GM19023 (cell line): Measurements from ENCODE around the gene KRTAP4-8.
"Not testable (repeated sequence)": the region's sequence is repeated elsewhere in the genome, so short reads cannot be mapped to it uniquely, and the experiment has no call there.

Source experiments
- ATAC-seq: cut with Tn5 transposase; IDR thresholded peaks from one replicate; pipeline ENCODE4 v1.9.1; 2021; ENCODE audit warnings: mild to moderate bottlenecking, moderate library complexity; ENCODE audit not compliant: unreplicated experiment

The KRTAP4-8 gene

DNA sequence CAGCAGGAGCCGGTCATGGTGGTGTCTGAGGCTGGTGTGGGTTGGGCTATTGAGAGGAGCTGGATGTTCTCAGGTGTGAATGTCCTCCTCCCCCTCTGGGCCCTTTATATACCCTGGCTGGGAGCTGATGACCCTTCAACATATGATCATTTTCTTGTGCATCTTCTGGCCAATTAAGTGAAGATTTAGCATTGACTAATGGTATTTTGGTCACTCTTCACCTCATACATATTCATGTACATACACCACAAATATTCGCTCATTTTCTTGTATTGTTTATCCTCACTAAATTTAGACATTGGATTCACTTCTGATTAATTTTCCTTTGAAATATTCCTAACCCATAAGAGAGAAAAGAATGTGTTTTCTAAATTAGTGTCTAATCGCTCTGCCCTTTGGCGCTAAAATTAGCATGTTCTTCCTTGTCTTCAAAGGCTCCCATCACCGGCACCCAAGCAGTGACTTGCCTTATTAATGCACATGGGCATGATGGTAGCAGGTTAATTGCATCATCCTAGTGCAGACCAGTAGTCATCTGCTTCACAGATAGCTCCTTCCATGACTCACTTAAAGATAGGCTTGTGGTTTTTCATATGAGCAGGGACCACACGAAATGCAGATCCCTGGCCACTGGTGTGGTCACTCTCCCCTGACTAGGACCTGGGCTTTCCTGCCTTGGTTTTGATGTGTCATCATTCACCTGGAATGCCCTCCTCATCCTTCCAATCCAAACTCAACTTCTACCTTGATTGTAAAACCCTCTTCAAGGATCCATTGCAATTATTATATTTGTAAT is 31.9 kb downstream of the KRTAP4-8 start, which contains the start of gene KRTAP2-4:
Gene KRTAP2-4, minus strand, starts transcription at position 51 of the 796 bp plus-strand sequence. Its CDS starts 34 bp downstream, at position 17.
- no peak for ATAC-seq

GRCh38 chr17:41065016-41065689 is 32.8 kb downstream of the KRTAP4-8 start:
- ATAC-seq, result not testable (repeated sequence)

GRCh38 chr17:41064301-41064700 is 33.6 kb downstream of the KRTAP4-8 start:
- no peak for ATAC-seq

DNA sequence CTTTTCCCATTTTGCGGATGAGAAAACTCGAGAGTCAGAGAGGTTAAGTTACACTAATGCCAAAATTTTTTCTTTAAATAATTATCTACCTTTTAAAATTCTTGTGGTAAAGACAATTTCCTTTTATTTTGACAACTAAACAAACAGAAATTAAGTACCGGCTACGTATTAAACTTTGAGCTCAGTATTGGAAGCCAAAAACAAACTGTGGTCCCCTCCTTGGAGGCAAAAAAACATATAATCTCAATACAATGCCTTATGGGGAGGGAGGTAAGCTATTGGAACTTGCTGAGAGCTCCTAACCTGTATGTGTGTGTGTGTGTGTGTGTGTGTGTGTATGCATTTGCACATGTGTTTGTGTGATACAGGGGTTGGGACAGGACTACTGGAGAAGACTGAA is 34.5 kb downstream of the KRTAP4-8 start:
- no peak for ATAC-seq

GRCh38 chr17:41061964-41062363 is 36.0 kb downstream of the KRTAP4-8 start:
- no peak for ATAC-seq

DNA sequence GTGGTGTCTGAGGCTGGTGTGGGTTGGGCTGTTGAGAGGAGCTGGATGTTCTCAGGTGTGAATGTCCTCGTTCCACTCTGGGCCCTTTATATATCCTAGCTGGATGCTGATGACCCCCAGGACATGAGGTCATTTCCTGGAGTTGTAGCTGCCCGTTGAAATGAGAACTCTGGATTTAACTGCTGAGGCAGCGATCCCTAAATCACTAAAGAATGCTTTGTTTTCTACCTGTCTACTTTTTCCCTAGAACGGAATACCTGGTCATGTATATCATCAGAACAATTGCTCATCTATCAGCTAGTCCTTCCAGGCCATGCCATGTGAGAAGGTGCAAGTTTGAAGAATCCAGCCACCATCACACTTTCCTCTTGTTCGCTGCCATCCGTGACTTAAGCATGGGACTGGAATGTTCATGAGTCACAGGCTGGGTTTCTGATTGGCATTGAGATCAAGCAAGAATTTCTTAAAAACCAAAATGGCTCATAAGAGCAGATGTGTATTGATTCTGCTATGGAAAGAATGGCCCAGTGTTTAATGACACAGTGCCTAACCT is 37.8 kb downstream of the KRTAP4-8 start, which contains the start of gene KRTAP2-3:
Gene KRTAP2-3, minus strand, starts transcription at position 63 of the 553 bp plus-strand sequence. CDS start 64 bp downstream, outside the sequence.
- ATAC-seq, result no peak

GRCh38 chr17:41059276-41060051 is 38.5 kb downstream of the KRTAP4-8 start:
- ATAC-seq, result not testable (repeated sequence)

DNA sequence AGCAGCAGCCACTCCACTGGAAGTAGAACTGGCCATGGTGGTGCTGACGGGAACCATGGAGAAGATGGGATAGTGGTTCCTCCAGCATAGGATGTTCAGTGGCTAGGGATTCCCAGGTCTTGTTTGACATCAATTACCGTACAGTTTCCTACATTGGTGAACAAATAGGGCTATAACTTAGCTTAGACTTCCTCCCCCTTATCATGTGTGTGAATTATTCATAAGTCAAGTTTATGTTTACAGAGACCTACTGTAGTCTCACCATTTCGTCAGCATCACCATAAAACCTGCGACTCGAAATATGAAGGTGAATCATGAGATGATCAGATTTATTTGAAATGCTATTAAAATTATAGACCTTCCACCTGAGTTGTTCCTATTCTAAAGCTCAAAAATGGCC is 39.2 kb downstream of the KRTAP4-8 start:
- ATAC-seq, result no peak

DNA sequence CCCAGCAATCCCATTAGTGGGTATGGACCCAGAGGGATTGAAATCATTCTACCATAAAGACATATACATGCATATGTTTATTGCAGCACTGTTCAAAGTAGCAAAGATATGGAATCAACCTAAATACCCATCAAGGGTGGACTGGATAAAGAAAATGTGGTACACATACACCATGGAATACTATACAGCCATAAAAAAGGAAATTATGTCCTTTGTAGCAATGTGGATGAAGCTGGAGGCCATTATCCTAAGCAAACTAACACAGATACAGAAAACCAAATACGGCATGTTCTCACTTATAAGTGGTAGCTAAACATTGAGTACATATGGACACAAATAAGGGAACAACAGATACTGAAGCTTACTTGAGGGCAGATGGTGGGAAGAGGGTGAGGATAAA is 40.4 kb downstream of the KRTAP4-8 start:
- no peak for ATAC-seq

DNA sequence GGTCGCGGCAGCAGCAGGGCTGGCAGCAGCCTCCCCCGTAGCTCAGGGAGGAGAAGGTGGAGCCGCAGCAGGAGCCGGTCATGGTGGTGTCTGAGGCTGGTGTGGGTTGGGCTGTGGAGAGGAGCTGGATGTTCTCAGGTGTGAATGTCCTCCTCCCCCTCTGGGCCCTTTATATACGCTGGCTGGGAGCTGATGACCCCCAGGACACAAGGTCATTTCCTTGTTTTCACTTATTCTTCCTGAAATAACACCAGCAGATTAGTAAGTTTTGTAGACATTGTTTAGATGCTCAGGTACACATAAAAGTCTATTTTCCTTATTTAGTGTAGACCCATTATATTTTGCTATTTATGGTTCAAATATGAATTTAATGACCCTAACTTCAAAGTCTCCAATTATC is 42.8 kb downstream of the KRTAP4-8 start, which contains the start of gene KRTAP2-2:
Gene KRTAP2-2, minus strand, starts transcription at position 101 of the 400 bp plus-strand sequence. Its CDS starts 19 bp downstream, at position 82.
- not testable (repeated sequence) for ATAC-seq

- not testable (repeated sequence) for ATAC-seq
Measured at GRCh38 chr17:41054556-41054955, 43.4 kb downstream of the KRTAP4-8 start.

- no peak for ATAC-seq
Measured at GRCh38 chr17:41054025-41054424, 43.9 kb downstream of the KRTAP4-8 start.

GRCh38 chr17:41052566-41052965 is 45.4 kb downstream of the KRTAP4-8 start:
- ATAC-seq, result no peak

DNA sequence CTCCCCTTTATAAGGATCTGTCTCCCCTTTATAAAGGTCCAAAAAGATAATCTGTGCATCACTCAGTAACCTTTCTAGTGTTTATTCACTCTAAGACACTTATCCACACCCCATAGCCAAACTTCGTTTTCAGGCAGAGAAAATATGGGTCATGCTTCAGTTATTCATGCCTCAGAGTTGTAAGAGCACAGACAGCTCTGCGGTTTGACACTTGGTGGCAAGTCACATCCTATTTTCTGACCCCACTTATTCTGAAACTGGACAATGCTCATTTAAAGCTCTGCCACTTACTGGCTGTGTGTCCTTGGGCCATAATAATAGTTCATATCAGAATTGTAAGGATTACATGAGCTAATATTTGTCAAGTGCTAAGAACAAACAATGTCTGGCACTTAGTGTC is 48.8 kb downstream of the KRTAP4-8 start:
- no peak for ATAC-seq

- no peak for ATAC-seq
Measured at GRCh38 chr17:41048441-41048840, 49.5 kb downstream of the KRTAP4-8 start.
